OCI-LY7 (cell line): ENCODE data around the gene MAF. TPM values are rescaled to one million over a fixed set of nuclear protein-coding genes. Genes with fewer than 3 reads are reported as not detected.
A peak's percentile ranks its signal among the peaks of the same experiment; 100 is the strongest.

ENCODE experiments used
- BruUV-seq: library from RNA; stranded (reverse); fragments of 400-500 nt; replicated peaks from 2 replicates; lab custom pipeline; 2021; lab: Mats Ljungman, UMichigan
- CTCF ChIA-PET: fragments of 300-600 bp; sonication (Branson Sonifier 250); formaldehyde crosslinking; loops from one replicate; lab custom pipeline; 2022; ENCODE audit warnings: antibody characterized with exemption; ENCODE audit not compliant: unreplicated experiment; lab: Charles Lee
- POLR2A ChIA-PET: fragments of 300-600 bp; sonication (Branson Sonifier 250); formaldehyde crosslinking; loops from one replicate; lab custom pipeline; 2022; ENCODE audit warnings: antibody characterized with exemption; lab: Charles Lee
- DNase-seq: peaks from one replicate; pipeline ENCODE4 v3.0.0-alpha.2; 2015; ENCODE audit warnings: low spot score
- H2AFZ ChIP-seq: fragments of 200-600 bp; sonication (generic), shearing (Covaris generic); 2 replicates; pipeline ENCODE4 v1.6.1; 2014; ENCODE audit warnings: mild to moderate bottlenecking, antibody characterized with exemption, low read length, moderate library complexity
- H3K27ac ChIP-seq: fragments of 200-600 bp; sonication (generic); 2 replicates; pipeline ENCODE4 v1.5.1; 2014; ENCODE audit warnings: mixed run types, low read depth, mild to moderate bottlenecking, moderate library complexity, low read length, inconsistent platforms; ENCODE audit not compliant: poor library complexity, severe bottlenecking
- H3K36me3 ChIP-seq: fragments of 200-600 bp; sonication (generic); 2 replicates; pipeline ENCODE4 v1.6.1; 2014; ENCODE audit warnings: mild to moderate bottlenecking, antibody characterized with exemption, low read length, moderate library complexity, mixed read lengths; ENCODE audit not compliant: insufficient read depth
- H3K4me1 ChIP-seq: fragments of 200-600 bp; sonication (generic); 2 replicates; pipeline ENCODE4 v1.5.1; 2014; ENCODE audit warnings: mild to moderate bottlenecking, low read length; ENCODE audit not compliant: insufficient read depth, poor library complexity, severe bottlenecking
- H3K4me2 ChIP-seq: fragments of 200-600 bp; sonication (generic); 2 replicates; pipeline ENCODE4 v1.6.1; 2014; ENCODE audit warnings: mild to moderate bottlenecking, low read length
- H3K4me3 ChIP-seq: fragments of 200-600 bp; sonication (generic); 2 replicates; pipeline ENCODE4 v1.5.1; 2014; ENCODE audit warnings: mild to moderate bottlenecking, low read depth, low read length; ENCODE audit not compliant: poor library complexity, severe bottlenecking
- H3K79me2 ChIP-seq: fragments of 200-600 bp; sonication (generic); 2 replicates; pipeline ENCODE4 v1.6.1; 2016; ENCODE audit warnings: low read depth, mild to moderate bottlenecking, low read length, moderate library complexity, mixed read lengths; ENCODE audit not compliant: insufficient read depth
- H3K9me2 ChIP-seq: fragments of 200-600 bp; sonication (generic); 2 replicates; pipeline ENCODE4 v1.6.1; 2016; ENCODE audit warnings: mild to moderate bottlenecking, low read length, mixed read lengths; ENCODE audit not compliant: insufficient read depth
- H3K9me3 ChIP-seq: fragments of 200-600 bp; sonication (generic); 2 replicates; pipeline ENCODE4 v1.6.1; 2014; ENCODE audit warnings: mild to moderate bottlenecking, mixed run types, low read length, mixed read lengths
- H4K20me1 ChIP-seq: fragments of 200-600 bp; sonication (generic); 2 replicates; pipeline ENCODE4 v1.6.1; 2014; ENCODE audit warnings: mild to moderate bottlenecking, antibody characterized with exemption, low read length, moderate library complexity, mixed read lengths; ENCODE audit not compliant: insufficient read depth
- EZH2phosphoT487 ChIP-seq: fragments of 200-600 bp; sonication (generic); IDR thresholded peaks from 2 replicates; pipeline ENCODE4 v1.6.1; 2018; ENCODE audit warnings: low read depth, borderline replicate concordance, mild to moderate bottlenecking, mixed run types, antibody characterized with exemption, low read length, moderate library complexity, mixed read lengths
- intact Hi-C: fragments of 100-400 bp; cut with micrococcal nuclease; formaldehyde crosslinking; loops from one replicate; pipeline ENCODE4 v1.10.0; 2022; ENCODE audit not compliant: unreplicated experiment
- total RNA-seq, 2 experiments: library from RNA; depleted of rRNA in 1 of 2; stranded (reverse); fragments of >200 nt in 1 of 2; shearing (Covaris generic) in 1 of 2; gene quantifications; 2 replicates each; pipeline ENCODE4 v1.2.3, GENCODE V29; 2014 to 2022
- TF ChIP-seq, protein P1 (sequence below): fragments of 200-600 bp; sonication (generic); conservative IDR thresholded peaks from 2 replicates; pipeline ENCODE4 v1.5.1; 2014; ENCODE audit warnings: mild to moderate bottlenecking, antibody characterized with exemption, low read length, moderate library complexity, mixed read lengths

The MAF gene
- total RNA-seq, 2 experiments from 2014 or later = not detected

- intact Hi-C loops = loop anchor here (10.0 kb wide), 1 partner anchor 1475 kb away; no protein-coding TSS in a partner anchor
- peak; percentile 31 for DNase-seq
- H2AFZ ChIP-seq = no peak overlapping the region; the same call in 1 of the 2 replicates
- H3K79me2 ChIP-seq = no peaks in the 10 kb centered on the region
- CTCF ChIA-PET = no interaction called here
- no peaks in the 10 kb centered on the region for H3K9me3 ChIP-seq
- no TSS peak for BruUV-seq
- no peaks in the 10 kb centered on the region for H3K9me2 ChIP-seq
- no peaks in the 10 kb centered on the region for H4K20me1 ChIP-seq
- H3K4me1 ChIP-seq = peaks cover 7% of the 10 kb centered on the region
- no peak for TF ChIP-seq EZH2phosphoT487
- TF ChIP-seq, protein P1, sequence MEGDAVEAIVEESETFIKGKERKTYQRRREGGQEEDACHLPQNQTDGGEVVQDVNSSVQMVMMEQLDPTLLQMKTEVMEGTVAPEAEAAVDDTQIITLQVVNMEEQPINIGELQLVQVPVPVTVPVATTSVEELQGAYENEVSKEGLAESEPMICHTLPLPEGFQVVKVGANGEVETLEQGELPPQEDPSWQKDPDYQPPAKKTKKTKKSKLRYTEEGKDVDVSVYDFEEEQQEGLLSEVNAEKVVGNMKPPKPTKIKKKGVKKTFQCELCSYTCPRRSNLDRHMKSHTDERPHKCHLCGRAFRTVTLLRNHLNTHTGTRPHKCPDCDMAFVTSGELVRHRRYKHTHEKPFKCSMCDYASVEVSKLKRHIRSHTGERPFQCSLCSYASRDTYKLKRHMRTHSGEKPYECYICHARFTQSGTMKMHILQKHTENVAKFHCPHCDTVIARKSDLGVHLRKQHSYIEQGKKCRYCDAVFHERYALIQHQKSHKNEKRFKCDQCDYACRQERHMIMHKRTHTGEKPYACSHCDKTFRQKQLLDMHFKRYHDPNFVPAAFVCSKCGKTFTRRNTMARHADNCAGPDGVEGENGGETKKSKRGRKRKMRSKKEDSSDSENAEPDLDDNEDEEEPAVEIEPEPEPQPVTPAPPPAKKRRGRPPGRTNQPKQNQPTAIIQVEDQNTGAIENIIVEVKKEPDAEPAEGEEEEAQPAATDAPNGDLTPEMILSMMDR = no peak
- peak overlapping the region; percentile 62 for H3K4me2 ChIP-seq
- POLR2A ChIA-PET = no interaction called here
- H3K4me3 ChIP-seq = peak overlapping the region; percentile 44
- no peak overlapping the region for H3K27ac ChIP-seq
- no peaks in the 10 kb centered on the region for H3K36me3 ChIP-seq
Observed at GRCh38 chr16:79599837-79600637, 500 bp downstream of the MAF start.

DNA sequence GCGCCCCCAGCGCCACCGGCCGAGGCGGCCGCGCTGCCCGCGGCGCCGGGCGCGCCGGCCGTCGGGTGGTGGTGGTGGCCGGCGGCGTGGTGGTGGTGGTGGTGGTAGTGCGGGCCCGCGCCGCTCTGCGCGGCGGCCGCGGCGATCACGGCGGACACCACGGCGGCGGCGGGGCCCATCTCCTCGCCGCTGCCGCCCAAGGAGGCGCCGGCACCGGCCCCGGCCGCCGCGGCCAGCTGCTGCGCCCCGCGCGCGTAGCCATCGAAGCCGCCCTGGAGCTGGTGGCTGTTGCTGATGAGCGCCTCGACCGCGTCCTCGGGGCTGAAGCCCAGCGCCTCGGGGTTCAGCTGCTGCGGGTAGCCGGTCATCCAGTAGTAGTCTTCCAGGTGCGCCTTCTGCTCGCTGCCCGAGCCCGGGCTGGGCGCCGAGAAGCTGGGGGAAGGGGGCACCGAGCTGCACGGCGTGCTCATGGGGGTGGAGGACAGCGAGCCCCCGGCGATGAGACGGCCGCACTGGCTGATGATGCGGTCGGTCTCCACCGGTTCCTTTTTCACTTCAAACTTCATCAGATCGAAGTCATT is 1.2 kb downstream of the MAF start:
- Histone ChIP-seq H3K79me2 (no peaks in the 10 kb centered on the region), H3K27ac (no peak overlapping the region), H3K9me3 (no peaks in the 10 kb centered on the region), H2AFZ (no peak overlapping the region), H3K9me2 (no peaks in the 10 kb centered on the region), H4K20me1 (no peaks in the 10 kb centered on the region), H3K4me1 (peaks cover 7% of the 10 kb centered on the region), H3K36me3 (no peaks in the 10 kb centered on the region), H3K4me2 (no peak overlapping the region), H3K4me3 (no peak overlapping the region)
- ChIA-PET POLR2A (no interaction called here), CTCF (no interaction called here)
- intact Hi-C loops = no loop called here
- no peak for TF ChIP-seq EZH2phosphoT487
- TF ChIP-seq, protein P1 = no peak
- DNase-seq = no peak
- no TSS peak for BruUV-seq
